GM12878 (cell line): ENCODE results near the gene MAP3K4. TPM values are rescaled to one million over a fixed set of nuclear protein-coding genes. Genes with fewer than 3 reads are reported as not detected.
A peak's percentile ranks its signal among the peaks of the same experiment; 100 is the strongest.

ENCODE experiments used
- ATAC-seq: fragments of 200-7000 bp; cut with Tn5 transposase; 3 replicates; pipeline ENCODE4 v1.9.1; 2020; ENCODE audit warnings: mild to moderate bottlenecking, moderate library complexity
- BruUV-seq: library from RNA; stranded (reverse); fragments of 400-500 nt; replicated peaks from 2 replicates; lab custom pipeline; 2021; lab: Mats Ljungman, UMichigan
- CTCF ChIA-PET: fragments of 300-600 bp; sonication (Branson Sonifier 250); formaldehyde crosslinking; extraction: SDS; loops from one replicate; lab custom pipeline; 2021; ENCODE audit warnings: inconsistent platforms; lab: Yijun Ruan, JAX
- POLR2A ChIA-PET: fragments of 350-600 bp; formaldehyde crosslinking; extraction: SDS; loops from one replicate; lab custom pipeline; 2021; ENCODE audit warnings: inconsistent platforms; lab: Charles Lee
- RAD21 ChIA-PET: fragments of 300-600 bp; sonication (Branson Sonifier 250); formaldehyde crosslinking; loops from one replicate; lab custom pipeline; 2023; ENCODE audit warnings: antibody characterized with exemption; ENCODE audit not compliant: unreplicated experiment; lab: Charles Lee
- SMC1A ChIA-PET: fragments of 300-600 bp; sonication (Branson Sonifier 250); formaldehyde crosslinking; loops from one replicate; lab custom pipeline; 2023; ENCODE audit not compliant: unreplicated experiment, uncharacterized antibody; lab: Charles Lee
- DNase-seq: peaks from one replicate; pipeline ENCODE4 v3.0.0-alpha.2; 2011; ENCODE audit warnings: low read depth, low spot score
- FAIRE-seq: peaks from 3 replicates; lab custom pipeline; 2011; peaks lifted over from hg19 to GRCh38; lab: Jason Lieb, UNC
- H2AFZ ChIP-seq: 2 replicates; pipeline ENCODE4 v1.6.0; 2011; ENCODE audit warnings: low read depth, low read length, control low read depth; ENCODE audit not compliant: control insufficient read depth
- H3K27ac ChIP-seq: 2 replicates; pipeline ENCODE4 v1.5.1; 2011; ENCODE audit warnings: control low read depth; ENCODE audit not compliant: control insufficient read depth, insufficient read depth
- H3K27me3 ChIP-seq, 2 experiments: replicated peaks in 1 of 2; 2 replicates each; pipeline versions ENCODE4 v1.6.0 to v1.6.1; 2011; ENCODE audit warnings: low read length in 1 of 2; ENCODE audit not compliant: control insufficient read depth in 2 of 2, insufficient read depth in 2 of 2
- H3K36me3 ChIP-seq, 2 experiments: 2 replicates each; pipeline ENCODE4 v1.5.1; 2011; ENCODE audit warnings: low read length in 1 of 2; ENCODE audit not compliant: control insufficient read depth in 2 of 2, insufficient read depth in 2 of 2
- H3K4me1 ChIP-seq: 2 replicates; pipeline ENCODE4 v1.6.1; 2011; ENCODE audit warnings: mild to moderate bottlenecking, low read length, moderate library complexity, mixed read lengths; ENCODE audit not compliant: control insufficient read depth, insufficient read depth
- H3K4me2 ChIP-seq: 2 replicates; pipeline ENCODE4 v1.6.0; 2011; ENCODE audit warnings: control low read depth; ENCODE audit not compliant: control insufficient read depth, insufficient read depth
- H3K4me3 ChIP-seq: fragments of 200-600 bp; sonication (generic); 2 replicates; pipeline ENCODE4 v1.5.1; 2016
- H3K79me2 ChIP-seq: 2 replicates; pipeline ENCODE4 v1.6.0; 2011; ENCODE audit warnings: low read length; ENCODE audit not compliant: control insufficient read depth, insufficient read depth
- H3K9ac ChIP-seq: 2 replicates; pipeline ENCODE4 v1.8.0; 2011; ENCODE audit warnings: low read length, control low read depth, mixed read lengths; ENCODE audit not compliant: control insufficient read depth, insufficient read depth
- H3K9me3 ChIP-seq: replicated peaks from 3 replicates; pipeline ENCODE4 v1.5.1; 2011; ENCODE audit warnings: mild to moderate bottlenecking, low read length; ENCODE audit not compliant: control insufficient read depth, insufficient read depth
- H4K20me1 ChIP-seq: 2 replicates; pipeline ENCODE4 v1.6.0; 2011; ENCODE audit not compliant: control insufficient read depth, insufficient read depth
- ASH2L ChIP-seq: fragments of 300-600, 200-600 bp; sonication (generic); IDR thresholded peaks from 2 replicates; pipeline ENCODE4 v1.6.1; 2017; ENCODE audit warnings: low read depth, mild to moderate bottlenecking, borderline replicate concordance
- EED ChIP-seq: sonication (generic); IDR thresholded peaks from 2 replicates; pipeline ENCODE4 v1.6.1; 2016; ENCODE audit warnings: antibody characterized with exemption, low read depth
- GATAD2B ChIP-seq: fragments of 450-650 bp; conservative IDR thresholded peaks from 2 replicates; pipeline ENCODE4 v1.6.1; 2017; ENCODE audit warnings: low read depth, mild to moderate bottlenecking, moderate library complexity
- IKZF1 ChIP-seq: fragments of 450-650 bp; conservative IDR thresholded peaks from 2 replicates; pipeline ENCODE4 v1.6.1; 2017; ENCODE audit warnings: antibody characterized with exemption, mild to moderate bottlenecking
- JUND ChIP-seq: IDR thresholded peaks from 2 replicates; pipeline ENCODE4 v1.6.1; 2012; ENCODE audit warnings: low read depth, mild to moderate bottlenecking, low read length, improper control_type of control experiment, moderate library complexity
- MXI1 ChIP-seq: fragments of 150-350 bp; IDR thresholded peaks from 2 replicates; pipeline ENCODE4 v1.6.1; 2011; ENCODE audit warnings: low read depth, mild to moderate bottlenecking, inconsistent platforms, low read length, improper control_type of control experiment
- NBN ChIP-seq: fragments of 450-650 bp; IDR thresholded peaks from 2 replicates; pipeline ENCODE4 v1.6.1; 2016
- POLR2A ChIP-seq: IDR thresholded peaks from 2 replicates; pipeline ENCODE4 v1.6.1; 2011; ENCODE audit warnings: low read depth, mild to moderate bottlenecking, low read length
- POLR2AphosphoS5 ChIP-seq: IDR thresholded peaks from 2 replicates; pipeline ENCODE4 v1.6.1; 2011; ENCODE audit warnings: mild to moderate bottlenecking, low read length, inconsistent platforms
- SP1 ChIP-seq: IDR thresholded peaks from one replicate; pipeline ENCODE4 v1.6.1; 2011; ENCODE audit warnings: low read depth, low read length
- SPI1 ChIP-seq: IDR thresholded peaks from 2 replicates; pipeline ENCODE4 v1.6.1; 2011; ENCODE audit warnings: low read depth, mild to moderate bottlenecking, low read length, moderate library complexity, borderline replicate concordance; ENCODE audit not compliant: insufficient read depth
- SREBF2 ChIP-seq: IDR thresholded peaks from 2 replicates; pipeline ENCODE4 v1.6.1; 2012; ENCODE audit warnings: mild to moderate bottlenecking, low read length
- SUPT20H ChIP-seq: IDR thresholded peaks from 2 replicates; pipeline ENCODE4 v1.6.1; 2011; ENCODE audit warnings: low read depth, mild to moderate bottlenecking, low read length, moderate library complexity, borderline replicate concordance; ENCODE audit not compliant: control insufficient read depth
- SUZ12 ChIP-seq: fragments of 200-600 bp; sonication (generic); IDR thresholded peaks from one replicate; pipeline ENCODE4 v1.6.1; 2018; ENCODE audit warnings: antibody characterized with exemption, mild to moderate bottlenecking; ENCODE audit not compliant: unreplicated experiment
- ZSCAN29 ChIP-seq: fragments of 450-650 bp; IDR thresholded peaks from 2 replicates; pipeline ENCODE4 v1.6.1; 2017; ENCODE audit warnings: mild to moderate bottlenecking, moderate library complexity
- ZZZ3 ChIP-seq: IDR thresholded peaks from 2 replicates; pipeline ENCODE4 v1.6.1; 2011; ENCODE audit warnings: low read depth; ENCODE audit not compliant: control insufficient read depth, insufficient read length
- WGBS: methylation state at CpG from one replicate; pipeline ENCODE4 v1.1.6; 2016; ENCODE audit warnings: low lambda C conversion rate; ENCODE audit not compliant: insufficient replicate concordance, insufficient coverage; ENCODE audit errors: missing lambda C conversion rate; 5-methylcytosine and 5-hydroxymethylcytosine counted together
- in situ Hi-C: fragments of 300-500 bp; cut with MboI; formaldehyde crosslinking; loops from 9 replicates; pipeline ENCODE4 v1.14.3; 2018; ENCODE audit warnings: mixed read lengths
- intact Hi-C: fragments of 100-400 bp; cut with micrococcal nuclease; formaldehyde crosslinking; loops from one replicate; pipeline ENCODE4 v1.14.2; 2022; ENCODE audit not compliant: unreplicated experiment
- polyA plus RNA-seq, 11 experiments: library from polyadenylated mRNA; depleted of rRNA in 4 of 11; unstranded in 6 of 11; stranded (reverse) in 5 of 11; fragments of >200 nt; fragmentation: Nextera tagmentation in 4 of 11; fragmentation: Illumina TruSeq in 1 of 11; extraction: Ambion mirVana in 4 of 11; extraction: Trizol in 1 of 11; gene quantifications; 1 replicate in 1 of 11; 2 replicates in 10 of 11; pipeline versions ENCODE4 v1.2.1 to v1.2.3, GENCODE V29; 2011 to 2016; ENCODE audit warnings: inconsistent platforms in 2 of 11, missing spikeins in 2 of 11, low read depth in 1 of 11
- total RNA-seq, 4 experiments: library from RNA; depleted of rRNA in 3 of 4; stranded (reverse); fragments of >200 nt in 3 of 4; fragmentation: Illumina TruSeq in 1 of 4; extraction: Trizol in 1 of 4; gene quantifications; 2 replicates each; pipeline versions ENCODE4 v1.2.1 to v1.2.3, GENCODE V29; 2013 to 2021
- TF ChIP-seq, protein P1 (sequence below): IDR thresholded peaks from 2 replicates; pipeline ENCODE4 v1.6.1; 2011; ENCODE audit warnings: low read depth, low read length, improper control_type of control experiment, borderline replicate concordance
- TF ChIP-seq, protein P2 (sequence below): fragments of 450-650 bp; IDR thresholded peaks from 2 replicates; pipeline ENCODE4 v1.6.1; 2017; ENCODE audit warnings: mild to moderate bottlenecking, moderate library complexity

MAP3K4 gene
- total and polyA plus RNA-seq, 10 of the 15 experiments (the other 5 are each of a cell fraction or from before 2014, with no cell fraction given): 14.0 to 44.5 (median 23.1) TPM

DNA sequence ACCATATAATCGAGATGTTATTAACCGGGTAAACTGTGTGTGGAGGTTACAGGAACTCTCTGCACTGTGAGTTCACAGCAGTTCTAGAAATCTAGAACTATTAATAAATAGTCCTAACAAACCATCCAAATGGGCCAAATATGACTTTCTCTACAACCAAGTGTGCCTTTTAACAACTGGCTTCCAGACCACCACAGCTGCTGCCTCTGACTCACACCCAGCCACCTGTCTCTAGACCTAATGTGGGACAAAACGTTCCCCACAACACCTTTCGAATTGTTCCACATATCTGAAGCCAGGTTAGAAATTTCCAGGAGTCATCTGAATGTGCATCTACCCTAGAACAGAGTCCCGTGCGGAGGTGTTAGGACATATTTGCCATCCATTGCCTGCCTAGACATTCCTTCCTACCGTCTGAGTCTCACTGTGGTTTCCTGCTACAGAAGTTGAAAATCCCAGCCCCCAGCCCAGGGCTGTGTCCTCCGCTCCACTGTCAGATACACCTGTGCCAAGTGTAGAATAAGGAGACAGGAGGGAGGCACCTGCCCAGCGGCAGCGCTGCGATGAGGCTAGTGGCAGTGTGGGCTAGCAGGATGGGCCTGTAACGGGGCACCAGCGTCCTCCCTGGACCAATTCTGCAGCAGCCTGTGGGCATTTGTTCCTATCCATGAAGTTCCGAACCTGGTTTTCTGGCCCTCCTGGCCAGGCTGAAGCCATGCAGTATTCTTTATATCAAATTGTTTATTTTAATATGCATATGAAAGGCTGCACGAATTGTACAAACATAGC lies 28.5 kb upstream of the MAP3K4 start:
- no peak for TF ChIP-seq ZSCAN29
- TF ChIP-seq SUZ12: no peak
- TF ChIP-seq EED: no peak
- TF ChIP-seq NBN: no peak
- TF ChIP-seq SPI1: no peak
- no peak for TF ChIP-seq ZZZ3
- TF ChIP-seq POLR2AphosphoS5: no peak
- TF ChIP-seq, protein P1, sequence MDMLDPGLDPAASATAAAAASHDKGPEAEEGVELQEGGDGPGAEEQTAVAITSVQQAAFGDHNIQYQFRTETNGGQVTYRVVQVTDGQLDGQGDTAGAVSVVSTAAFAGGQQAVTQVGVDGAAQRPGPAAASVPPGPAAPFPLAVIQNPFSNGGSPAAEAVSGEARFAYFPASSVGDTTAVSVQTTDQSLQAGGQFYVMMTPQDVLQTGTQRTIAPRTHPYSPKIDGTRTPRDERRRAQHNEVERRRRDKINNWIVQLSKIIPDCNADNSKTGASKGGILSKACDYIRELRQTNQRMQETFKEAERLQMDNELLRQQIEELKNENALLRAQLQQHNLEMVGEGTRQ: no peak
- TF ChIP-seq MXI1: no peak
- TF ChIP-seq POLR2A: no peak
- no peak for TF ChIP-seq GATAD2B
- no peak for TF ChIP-seq SREBF2
- TF ChIP-seq, protein P2, sequence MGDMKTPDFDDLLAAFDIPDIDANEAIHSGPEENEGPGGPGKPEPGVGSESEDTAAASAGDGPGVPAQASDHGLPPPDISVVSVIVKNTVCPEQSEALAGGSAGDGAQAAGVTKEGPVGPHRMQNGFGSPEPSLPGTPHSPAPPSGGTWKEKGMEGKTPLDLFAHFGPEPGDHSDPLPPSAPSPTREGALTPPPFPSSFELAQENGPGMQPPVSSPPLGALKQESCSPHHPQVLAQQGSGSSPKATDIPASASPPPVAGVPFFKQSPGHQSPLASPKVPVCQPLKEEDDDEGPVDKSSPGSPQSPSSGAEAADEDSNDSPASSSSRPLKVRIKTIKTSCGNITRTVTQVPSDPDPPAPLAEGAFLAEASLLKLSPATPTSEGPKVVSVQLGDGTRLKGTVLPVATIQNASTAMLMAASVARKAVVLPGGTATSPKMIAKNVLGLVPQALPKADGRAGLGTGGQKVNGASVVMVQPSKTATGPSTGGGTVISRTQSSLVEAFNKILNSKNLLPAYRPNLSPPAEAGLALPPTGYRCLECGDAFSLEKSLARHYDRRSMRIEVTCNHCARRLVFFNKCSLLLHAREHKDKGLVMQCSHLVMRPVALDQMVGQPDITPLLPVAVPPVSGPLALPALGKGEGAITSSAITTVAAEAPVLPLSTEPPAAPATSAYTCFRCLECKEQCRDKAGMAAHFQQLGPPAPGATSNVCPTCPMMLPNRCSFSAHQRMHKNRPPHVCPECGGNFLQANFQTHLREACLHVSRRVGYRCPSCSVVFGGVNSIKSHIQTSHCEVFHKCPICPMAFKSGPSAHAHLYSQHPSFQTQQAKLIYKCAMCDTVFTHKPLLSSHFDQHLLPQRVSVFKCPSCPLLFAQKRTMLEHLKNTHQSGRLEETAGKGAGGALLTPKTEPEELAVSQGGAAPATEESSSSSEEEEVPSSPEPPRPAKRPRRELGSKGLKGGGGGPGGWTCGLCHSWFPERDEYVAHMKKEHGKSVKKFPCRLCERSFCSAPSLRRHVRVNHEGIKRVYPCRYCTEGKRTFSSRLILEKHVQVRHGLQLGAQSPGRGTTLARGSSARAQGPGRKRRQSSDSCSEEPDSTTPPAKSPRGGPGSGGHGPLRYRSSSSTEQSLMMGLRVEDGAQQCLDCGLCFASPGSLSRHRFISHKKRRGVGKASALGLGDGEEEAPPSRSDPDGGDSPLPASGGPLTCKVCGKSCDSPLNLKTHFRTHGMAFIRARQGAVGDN: no peak
- no peak for TF ChIP-seq IKZF1
- no peak for TF ChIP-seq SP1
- TF ChIP-seq SUPT20H: no peak
- no peak for TF ChIP-seq JUND
- TF ChIP-seq ASH2L: no peak
- no peak for ATAC-seq
- peak; percentile 27 for FAIRE-seq
- Histone ChIP-seq H3K27me3 (no peaks in the 10 kb centered on the region; a peak in 1 of 4 replicates), H3K4me3 (no peak overlapping the region), H3K27ac (no peak overlapping the region), H2AFZ (no peak overlapping the region), H3K36me3 (no peaks in the 10 kb centered on the region), H3K4me1 (no peaks in the 10 kb centered on the region), H3K9me3 (no peaks in the 10 kb centered on the region), H4K20me1 (no peaks in the 10 kb centered on the region), H3K4me2 (no peak overlapping the region), H3K79me2 (no peaks in the 10 kb centered on the region), H3K9ac (no peak overlapping the region)
- intact Hi-C loops (no loop called here), in situ Hi-C loops (no loop called here)
- SMC1A ChIA-PET: no interaction called here
- CTCF ChIA-PET: no interaction called here
- WGBS: 65% methylated on average over 15 of the region's 15 CpGs
- POLR2A ChIA-PET: no interaction called here
- no TSS peak for BruUV-seq
- RAD21 ChIA-PET: no interaction called here
- no peak for DNase-seq
